NCI-H2227 (cell line): ENCODE results near the gene PEMT.

Experiments used
- DNase-seq: peaks from one replicate; lab custom pipeline; 2025; ENCODE audit not compliant: unreplicated experiment; lab: John Stamatoyannopoulos, UW

Gene PEMT

GRCh38 chr17:17570798-17571716 lies 20.5 kb downstream of the PEMT start:
- DNase-seq = no peak

- DNase-seq = peak; percentile 20
Measured at GRCh38 chr17:17570140-17570797, 21.2 kb downstream of the PEMT start.

GRCh38 chr17:17569691-17570090 lies 21.8 kb downstream of the PEMT start:
- DNase-seq = no peak

DNA sequence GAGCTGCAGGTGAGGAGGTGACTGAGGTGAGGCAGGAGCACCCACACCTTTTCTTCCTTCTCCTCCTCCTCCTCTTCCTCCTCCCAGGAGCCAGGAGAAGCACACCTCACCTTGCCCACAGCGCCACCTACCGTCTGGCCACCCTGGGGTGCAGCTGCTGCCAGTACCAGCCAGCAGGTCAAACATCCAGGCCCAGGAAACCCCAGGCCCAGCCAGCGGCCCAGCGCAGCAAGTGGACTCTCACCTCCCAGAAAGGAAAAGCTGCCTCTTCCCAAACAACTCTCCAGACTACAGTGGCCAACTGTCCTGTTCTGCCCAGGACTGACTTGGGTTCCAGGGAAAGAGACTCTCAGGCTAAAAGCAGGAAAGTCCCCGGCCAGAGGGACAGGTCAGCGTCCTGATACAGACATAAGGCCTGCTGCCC lies 22.7 kb downstream of the PEMT start:
- DNase-seq = no peak

GRCh38 chr17:17567631-17568030 lies 23.9 kb downstream of the PEMT start:
- no peak for DNase-seq

DNA sequence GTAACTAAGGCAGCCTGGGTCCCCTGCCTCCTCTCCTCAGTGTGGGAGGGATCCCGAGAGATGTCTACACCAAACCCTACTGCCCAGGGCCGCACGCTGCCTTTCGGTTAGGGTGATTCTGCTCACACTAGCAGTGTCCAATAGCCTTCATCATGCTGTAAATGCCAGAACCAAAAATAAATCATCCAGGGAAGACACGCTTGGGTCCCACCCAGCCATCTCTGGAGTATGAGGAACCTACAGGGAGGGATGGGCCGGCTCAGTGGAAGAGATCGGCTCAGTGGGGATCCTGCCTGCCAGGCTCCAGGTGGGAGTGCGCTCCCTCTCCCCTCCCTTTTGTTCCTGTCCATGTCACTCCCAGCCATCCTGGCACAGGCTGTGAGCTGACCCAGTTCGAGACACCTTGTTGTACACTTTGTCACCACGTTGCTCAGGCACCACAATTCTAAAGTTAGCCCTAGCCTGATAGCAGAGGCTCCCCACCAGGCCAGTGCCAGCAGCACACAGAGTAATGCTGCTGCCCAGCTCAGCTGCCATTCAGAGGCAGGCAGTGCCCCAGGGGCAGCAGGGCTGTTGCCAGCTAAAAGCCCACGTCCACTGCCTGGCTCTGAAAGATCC lies 24.5 kb downstream of the PEMT start:
- DNase-seq = no peak

DNA sequence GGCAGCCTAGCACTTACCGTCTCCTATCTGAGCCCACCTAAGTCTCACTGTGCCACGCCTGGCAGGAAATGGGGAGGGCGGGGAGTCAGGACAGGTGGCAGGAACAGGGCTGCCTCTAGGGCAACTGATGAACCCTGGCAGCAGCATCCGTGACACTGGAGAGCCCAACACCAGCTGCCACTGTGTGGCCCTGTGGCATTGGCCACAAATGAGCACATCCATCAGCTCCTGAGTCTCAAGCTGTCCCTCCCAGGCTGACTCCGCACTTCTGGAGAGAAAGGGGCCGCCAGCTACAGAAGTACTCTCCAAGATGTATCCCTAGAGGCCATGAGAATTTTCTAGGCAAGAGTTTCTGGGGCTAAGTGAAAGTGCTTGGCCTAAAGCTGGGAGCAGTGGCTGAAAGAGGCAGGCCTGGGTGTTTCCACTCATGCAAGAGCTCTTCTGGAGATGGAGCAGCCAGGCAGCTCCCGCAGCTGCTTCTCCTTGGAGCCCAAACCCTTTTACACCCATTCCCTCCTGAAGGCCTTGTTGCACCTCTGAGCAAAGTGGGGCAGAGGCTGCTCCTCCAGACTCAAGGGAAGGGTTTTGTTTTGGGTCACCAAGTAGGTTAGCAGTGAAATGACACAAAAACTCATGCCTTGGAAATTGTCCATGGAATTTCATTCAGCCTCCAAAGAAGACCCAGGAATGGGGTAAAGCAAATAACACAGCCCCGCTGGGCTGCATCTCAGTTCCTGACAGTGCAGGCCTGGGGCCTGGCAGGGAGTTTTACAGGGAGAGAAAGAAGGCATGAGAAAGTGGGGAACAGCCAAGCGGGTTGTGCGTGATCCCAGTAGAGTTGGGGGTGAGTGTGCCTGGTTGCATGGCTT lies 25.8 kb downstream of the PEMT start:
- DNase-seq = no peak

GRCh38 chr17:17564896-17565295 lies 26.6 kb downstream of the PEMT start:
- DNase-seq = no peak

DNA sequence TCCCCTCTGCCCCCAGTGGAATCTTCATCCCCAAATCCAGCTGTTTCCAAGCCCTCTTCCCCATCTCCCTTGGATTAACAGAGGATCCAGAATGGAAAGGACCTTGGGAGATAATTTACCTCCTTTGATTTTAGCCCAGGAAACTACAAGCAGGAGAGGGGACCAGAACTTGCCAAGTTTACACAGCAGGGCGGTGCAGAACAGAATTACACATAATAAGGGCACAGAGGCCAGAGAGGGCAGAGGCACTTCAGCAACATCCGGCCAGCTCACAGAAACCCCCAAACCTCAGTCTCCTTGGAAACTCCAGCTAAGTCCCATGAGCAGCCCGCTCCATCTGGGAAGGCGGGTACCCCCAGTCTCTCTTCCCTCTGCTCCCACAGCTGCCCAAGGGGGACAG lies 27.2 kb downstream of the PEMT start:
- no peak for DNase-seq

- DNase-seq = no peak
Measured at GRCh38 chr17:17563530-17563929, 28.0 kb downstream of the PEMT start.

DNA sequence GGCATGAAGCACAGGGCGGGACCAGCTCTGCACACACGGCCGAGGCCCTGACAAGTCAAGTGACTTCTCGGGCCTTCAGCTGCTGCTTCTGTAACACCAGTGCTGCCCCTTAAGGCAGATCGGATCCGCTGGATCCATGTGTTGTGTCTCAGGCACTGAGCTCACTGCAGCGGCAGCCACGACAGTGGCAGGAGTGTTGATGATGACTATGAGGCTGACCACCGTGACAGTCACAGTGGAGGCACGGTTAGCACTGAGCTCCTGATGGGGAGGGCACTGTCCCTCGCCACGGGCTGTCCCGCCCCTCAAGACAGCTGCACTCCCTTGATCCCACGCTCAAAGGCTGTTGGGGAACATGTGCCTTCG lies 29.4 kb downstream of the PEMT start:
- DNase-seq = no peak

- no peak for DNase-seq
Measured at GRCh38 chr17:17561408-17562145, 29.9 kb downstream of the PEMT start.

DNA sequence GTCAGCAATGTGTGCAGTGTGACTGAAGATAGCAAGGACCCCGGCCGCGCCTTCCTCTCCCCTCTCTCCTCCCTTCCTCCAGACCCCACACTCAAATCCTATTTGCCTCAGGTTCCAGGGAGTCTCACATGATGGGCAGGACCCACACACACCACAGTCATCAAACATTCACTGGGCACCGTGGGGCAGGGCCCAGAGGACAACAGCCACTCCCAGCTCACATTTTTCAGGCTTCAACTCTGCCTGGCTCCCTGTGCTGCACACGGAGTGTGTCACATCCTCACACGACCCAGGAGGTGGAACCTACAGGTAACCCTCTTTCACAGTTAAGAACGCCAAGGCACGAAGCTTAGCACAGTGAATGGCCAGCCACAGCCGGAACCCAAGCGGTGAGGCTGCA lies 30.5 kb downstream of the PEMT start:
- DNase-seq = no peak

GRCh38 chr17:17560167-17560566 lies 31.3 kb downstream of the PEMT start:
- no peak for DNase-seq

GRCh38 chr17:17559164-17559563 lies 32.3 kb downstream of the PEMT start:
- DNase-seq = no peak

- no peak for DNase-seq
Measured at GRCh38 chr17:17558431-17558830, 33.1 kb downstream of the PEMT start.

DNA sequence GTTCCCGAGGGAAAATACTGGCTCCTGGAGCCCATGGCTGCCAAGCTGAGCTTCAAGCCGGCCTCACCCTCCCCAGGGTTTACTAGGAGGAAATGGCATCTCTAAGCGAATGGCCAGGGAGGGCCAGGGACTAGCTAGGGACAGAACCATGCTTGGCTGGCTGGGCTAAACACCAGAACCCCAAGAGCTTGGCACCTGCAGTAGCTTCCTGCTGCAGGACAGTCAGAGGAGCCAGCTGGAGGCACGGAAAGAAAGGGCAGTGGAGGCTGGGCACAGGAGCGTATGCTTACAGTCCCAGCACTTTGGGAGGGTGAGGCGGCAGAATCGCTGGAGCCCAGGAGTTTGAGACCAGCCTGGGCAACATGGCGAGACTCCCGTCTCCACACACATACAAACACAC lies 33.7 kb downstream of the PEMT start:
- DNase-seq = no peak

DNA sequence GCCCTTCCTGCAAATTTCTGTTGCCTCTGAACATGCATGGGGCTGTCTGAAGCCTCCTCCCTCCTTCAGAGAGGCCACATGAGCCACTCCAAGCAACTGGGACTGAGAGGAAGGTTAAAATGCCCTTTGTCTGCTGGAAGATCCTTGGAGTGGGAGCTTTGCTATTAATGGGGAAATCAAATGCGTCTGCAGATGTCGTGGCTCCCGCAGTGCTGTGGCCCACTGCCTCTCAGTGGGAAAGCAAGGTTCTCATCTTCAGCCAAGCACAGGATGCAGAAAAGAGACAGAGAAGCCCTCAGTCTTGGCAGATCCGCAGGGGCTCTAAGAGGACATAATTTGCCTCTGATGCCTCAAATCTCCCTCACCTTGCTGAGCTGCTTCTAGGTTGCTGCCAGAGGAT lies 34.8 kb downstream of the PEMT start:
- peak; percentile 61 for DNase-seq

- no peak for DNase-seq
Measured at GRCh38 chr17:17555906-17556305, 35.6 kb downstream of the PEMT start.

DNA sequence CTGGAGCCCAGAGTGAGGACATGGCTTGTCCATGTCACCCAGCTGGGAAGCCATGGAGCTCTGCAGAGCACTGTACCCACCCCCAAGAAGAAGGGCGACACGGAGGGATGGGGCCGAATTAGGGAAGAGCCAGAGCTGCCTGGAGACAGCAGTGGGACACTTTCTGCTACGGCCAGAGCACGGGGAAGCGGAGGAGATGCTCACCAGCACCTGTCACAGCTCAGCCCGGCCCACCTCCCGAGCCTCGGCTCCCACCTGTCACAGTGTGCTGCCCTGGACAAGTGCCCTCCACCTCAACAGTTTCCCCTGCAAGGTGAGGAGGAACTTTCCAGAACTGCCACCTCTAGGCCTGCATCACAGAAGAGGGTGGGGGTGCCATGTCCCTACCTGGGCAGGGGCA lies 36.4 kb downstream of the PEMT start:
- no peak for DNase-seq
